ENCODE measurements around the gene CCDC112.

GRCh38 chr5:115262011-115262320, 34.5 kb downstream of the CCDC112 start:
- no peak for TF ChIP-seq CTCF (conservative IDR thresholded peaks at IDR 0.05; ENCODE audit: low read depth in 2 of 2)
- TF ChIP-seq EZH2 (IDR thresholded peaks at IDR 0.05; ENCODE audit: low read depth, unreplicated experiment) = no peak

Measured in GM23338 (cell line).